GM21381 (cell line): ENCODE data around the gene UBE2I.
"Not testable (repeated sequence)": the region's sequence is repeated elsewhere in the genome, so short reads cannot be mapped to it uniquely, and the experiment has no call there.

Source experiments
- ATAC-seq: cut with Tn5 transposase; IDR thresholded peaks from one replicate; pipeline ENCODE4 v1.9.1; 2021; ENCODE audit warnings: mild to moderate bottlenecking, moderate library complexity; ENCODE audit not compliant: unreplicated experiment

UBE2I gene

DNA sequence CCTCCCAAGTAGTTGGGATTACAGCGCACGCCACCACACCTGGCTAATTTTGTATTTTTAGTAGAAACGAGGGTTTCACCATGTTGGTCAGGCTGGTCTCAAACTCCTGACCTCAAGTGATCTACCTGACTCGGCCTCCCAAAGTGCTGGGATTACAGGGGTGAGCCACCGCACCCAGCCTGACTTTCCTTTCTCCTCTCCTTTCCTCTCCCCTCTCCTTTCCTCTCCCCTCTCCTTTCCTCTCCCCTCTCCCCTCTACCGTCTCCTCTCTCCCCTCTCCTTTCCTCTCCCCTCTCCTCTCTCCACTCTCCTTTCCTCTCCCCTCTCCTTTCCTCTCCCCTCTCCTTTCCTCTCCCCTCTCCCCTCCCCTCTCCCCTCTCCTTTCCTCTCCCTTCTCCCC lies 17.2 kb upstream of the UBE2I start:
- not testable (repeated sequence) for ATAC-seq

DNA sequence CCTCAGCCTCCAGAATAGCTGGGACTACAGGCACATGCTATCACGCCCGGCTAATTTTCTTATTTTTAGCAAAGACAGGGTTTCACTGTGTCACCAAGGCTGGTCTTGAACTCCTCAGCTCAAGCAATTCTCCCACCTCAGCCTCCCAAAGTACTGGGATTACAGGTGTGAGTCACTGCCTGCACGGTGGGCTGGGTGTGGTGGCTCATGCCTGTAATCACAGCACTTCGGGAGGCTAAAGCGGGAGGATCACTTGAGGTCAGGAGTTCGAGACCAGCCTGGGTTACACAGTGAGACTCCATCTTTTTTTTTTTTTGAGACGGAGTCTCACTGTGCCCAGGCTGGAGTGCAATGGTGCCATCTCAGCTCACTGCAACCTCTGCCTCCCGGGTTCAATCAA lies 16.6 kb upstream of the UBE2I start:
- not testable (repeated sequence) for ATAC-seq

DNA sequence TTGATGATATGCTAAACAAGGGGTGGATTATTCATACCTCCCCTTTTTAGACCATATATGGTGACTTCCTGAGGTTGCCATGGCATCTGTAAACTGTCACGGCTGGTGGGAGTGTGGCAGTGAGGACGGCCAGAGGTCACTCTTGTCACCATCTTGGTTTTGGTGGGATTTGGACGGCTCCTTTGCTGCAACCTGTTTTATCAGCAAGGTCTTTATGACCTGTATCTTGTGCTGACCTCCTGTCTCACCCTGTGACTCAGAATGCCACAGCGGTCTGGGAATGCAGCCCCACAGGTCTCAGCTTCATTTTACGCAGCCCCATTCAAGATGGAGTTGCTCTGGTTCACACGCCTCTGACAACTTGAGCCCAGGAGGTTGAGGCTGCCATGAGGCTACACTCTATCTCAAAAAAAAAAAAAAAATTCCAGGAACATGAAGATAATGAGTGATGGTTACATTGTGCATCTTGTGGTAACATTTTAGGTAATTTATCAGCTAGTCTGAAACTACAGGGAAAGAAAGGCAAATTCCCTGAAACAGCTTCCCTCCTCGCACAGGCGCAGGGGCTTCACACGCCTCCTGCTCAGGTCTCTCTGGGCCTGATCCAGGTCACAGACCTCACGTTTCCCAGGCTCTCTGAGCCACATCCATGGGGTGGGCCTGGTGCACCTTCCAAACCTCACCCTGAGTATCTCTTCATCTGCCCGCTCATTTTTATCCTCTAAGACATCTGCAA lies 15.3 kb upstream of the UBE2I start:
- no peak for ATAC-seq

DNA sequence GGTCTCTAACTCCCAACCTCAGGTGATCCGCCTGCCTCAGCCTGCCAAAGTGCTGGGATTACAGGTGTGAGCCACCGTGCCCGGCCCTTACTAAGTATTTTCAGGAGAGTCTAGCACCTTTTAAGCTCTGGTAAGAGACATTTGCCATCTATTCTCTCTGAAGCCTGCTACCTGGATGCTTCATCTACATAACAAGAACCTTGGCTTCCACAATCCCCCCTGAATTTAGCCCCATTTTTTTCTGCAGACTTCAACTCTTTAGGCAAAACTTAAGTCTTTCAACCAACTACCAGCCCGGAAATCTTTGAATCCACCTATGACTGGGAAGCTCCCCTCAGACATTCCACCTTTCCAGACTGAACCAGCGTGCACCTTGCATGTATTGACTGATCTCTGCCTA lies 14.0 kb upstream of the UBE2I start:
- no peak for ATAC-seq

DNA sequence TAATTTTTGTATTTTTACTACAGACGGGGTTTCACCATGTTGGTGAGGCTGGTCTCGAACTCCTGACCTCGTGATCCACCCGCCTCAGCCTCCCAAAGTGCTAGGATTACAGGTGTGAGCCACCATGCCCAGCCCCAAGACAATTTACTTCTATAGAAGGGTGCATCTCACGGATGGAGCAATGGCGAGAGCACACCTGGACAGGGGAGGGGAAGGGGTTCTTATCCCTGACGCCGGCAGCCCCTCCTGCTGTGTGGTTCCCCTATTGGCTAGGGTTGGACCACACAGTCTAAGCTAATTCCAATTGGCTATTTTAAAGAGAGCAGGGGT lies 12.8 kb upstream of the UBE2I start:
- not testable (repeated sequence) for ATAC-seq

DNA sequence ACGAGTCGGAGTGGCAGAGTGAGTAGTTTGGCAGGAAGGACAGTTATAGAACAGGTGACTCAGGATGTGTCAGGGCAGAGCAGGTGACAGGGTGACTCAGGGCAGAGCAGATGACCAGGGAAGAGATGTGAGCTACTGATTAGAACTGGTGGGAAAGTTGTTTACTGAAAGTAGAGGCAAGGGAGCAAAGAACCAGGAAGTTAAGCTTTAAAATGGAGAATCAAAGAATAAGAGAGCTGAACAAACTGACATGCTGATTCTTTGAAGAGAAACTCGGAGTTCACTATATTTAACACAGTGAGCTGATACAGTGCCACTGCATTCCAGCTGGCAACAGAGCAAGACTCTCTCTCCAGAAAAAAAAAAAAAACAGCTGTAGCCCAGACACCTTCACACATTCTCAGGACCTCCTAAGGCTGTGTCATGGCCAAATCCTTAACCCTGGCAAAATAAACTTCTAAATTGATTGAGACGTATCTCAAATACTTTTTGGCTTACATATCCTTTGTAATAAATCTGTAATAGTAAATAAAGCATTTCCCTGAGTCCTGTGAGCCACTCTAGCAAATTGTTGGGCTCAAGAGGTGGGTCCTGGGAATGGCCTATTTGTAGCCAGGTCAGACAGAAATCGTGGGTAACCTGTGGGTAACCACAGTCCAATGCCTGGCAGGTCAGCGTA lies 12.3 kb upstream of the UBE2I start:
- ATAC-seq, result no peak

DNA sequence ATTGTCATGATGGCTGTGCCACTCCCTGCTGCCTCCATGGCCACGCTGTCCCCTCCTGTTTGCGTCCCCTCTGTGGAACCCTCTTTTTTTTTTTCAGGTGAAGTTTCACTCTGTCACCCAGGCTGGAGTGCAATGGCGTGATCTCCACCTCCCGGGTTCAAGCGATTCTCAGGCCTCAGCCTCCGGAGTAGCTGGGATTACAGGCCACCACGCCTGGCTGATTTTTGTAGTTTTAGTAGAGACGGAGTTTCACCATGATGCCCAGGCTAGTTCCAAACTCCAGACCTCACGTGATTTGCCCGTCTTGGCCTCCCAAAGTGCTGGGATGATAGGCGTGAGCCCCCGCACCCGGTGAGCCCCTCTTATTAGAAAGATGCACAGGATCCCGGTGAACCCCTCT lies 11.0 kb upstream of the UBE2I start:
- ATAC-seq, result no peak

DNA sequence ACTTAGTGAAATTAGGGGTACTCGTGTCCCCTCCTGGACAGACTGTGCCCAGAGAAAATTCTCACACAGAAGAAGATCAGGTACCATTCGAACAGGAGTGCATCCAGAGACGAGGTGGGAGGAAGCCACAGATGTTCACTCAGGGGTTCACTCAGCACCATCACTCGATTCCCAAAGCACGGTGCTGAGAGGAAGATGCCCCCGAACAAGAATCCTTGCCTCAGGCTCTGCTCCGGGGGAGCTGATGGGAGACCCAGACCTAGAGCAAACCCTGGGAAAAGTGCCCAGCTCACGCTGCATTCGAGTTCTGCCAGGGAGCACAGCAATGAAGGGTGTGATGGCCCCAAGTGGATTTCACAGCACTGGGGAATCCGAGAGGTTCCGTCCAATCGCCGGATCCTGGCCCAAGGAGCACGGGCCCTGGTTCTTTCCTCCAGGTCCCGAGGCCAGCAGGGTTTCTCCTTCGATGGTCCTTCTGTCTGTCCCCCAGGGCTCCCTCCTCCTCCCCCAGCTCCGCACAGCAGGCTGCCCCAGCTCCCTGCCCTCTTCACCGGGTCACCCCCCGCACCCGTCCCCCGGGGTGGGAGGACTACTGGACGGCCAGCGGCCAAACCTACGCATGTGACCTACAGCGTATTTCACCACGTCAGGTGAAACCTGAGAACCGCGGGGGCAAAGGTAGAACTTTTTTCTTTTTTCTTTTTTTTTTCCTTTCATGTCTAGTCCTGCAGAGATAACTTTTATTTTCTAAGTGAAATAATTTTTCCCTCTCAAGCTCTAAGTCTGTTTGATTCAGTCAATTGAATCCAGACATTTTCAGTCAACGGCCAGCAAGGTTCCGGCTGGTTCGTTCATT lies 10.2 kb upstream of the UBE2I start:
- no peak for ATAC-seq

DNA sequence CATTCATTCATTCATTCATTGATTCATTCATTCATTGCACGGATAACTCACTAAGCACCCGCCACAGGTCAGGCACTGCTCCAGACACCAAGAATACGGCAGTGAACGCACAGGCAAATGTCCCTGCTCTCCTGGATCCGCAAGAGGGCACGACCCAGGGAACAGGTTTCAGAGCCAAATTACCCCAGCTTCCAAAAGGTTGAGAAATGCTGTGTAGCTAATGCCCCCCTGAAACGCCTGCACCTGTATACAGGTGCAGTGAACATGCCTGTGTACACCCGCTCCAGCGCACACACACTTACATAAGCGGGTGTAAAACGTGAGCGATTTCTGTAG lies 9.6 kb upstream of the UBE2I start:
- ATAC-seq, result no peak

DNA sequence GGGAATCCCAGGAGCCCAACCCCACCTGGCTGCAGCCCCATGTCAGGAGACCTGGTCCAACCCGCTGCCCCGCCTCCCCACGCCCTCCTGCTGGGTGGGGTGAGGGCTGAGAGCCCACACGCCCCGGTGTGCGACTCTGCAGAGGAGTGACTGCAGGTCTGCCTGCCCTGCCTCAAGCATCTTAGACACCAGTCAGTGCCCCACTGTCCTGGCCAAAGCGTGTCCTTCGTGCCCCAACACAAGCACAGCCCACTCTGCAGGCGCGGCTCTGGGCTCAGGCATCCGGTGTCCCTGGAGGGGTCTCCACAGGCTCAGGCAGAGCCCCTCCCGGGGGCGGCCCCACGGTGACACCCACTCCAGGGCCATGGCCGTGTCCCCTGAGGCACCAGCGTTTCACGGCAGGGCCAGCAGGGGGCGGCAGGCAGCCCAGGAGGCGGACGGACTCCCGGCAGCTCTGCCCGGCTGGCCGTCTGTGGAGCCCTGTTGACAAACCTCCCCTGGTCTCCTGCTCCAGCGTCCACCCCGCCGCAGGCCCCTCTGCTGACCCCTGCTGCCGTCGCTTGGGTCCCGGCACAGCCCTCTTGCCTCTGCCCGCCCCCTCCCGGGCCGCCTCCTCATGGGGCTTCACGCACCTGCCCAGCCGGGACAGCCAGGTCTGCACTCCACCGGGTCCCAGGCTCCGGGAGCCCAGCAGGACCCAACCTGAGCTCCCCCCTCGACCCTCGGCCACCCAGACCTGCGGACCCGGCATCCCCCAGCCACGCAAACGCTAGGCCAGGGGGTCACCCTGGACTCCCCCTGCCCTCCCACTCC lies 8.6 kb upstream of the UBE2I start:
- peak; percentile 44 for ATAC-seq

DNA sequence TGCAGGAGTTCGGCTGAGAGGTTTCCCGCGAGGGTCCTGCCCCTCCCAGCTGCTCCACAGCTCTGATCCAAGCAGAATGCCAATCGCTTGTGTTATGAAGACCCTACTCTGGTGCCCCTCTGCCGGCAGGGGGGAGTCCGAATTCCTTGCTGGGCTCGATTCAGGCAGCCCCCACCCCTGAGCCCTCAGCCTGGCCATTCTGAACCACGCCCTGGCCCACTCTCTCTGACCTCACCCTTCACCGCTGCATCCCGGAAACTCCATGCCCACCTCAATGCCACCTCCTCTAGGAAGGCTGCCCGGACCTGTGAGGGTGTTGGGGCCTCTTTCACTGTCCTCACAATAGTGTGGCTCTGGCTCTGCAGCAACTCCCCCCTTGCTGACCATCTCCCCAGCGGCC lies 7.9 kb upstream of the UBE2I start:
- no peak for ATAC-seq

DNA sequence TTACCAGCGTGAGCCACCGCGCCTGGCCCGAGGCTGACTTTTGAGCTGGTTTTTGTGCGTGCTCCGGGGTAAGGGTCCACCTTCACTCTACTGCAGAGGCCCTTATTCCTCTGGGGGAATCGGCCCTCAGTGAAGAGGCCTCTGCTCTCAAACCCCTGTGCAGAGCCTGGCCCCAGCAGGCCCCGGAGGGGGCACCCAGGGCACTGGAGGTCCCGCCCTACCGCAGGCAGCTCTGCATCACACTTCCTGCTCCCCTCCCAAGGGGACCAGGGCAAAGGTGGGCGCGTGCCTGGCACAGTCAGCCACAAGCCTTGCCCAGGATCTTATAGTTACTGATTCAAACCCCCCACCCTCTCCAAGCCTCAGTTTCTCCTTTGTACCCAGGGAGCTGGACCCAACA lies 3.6 kb upstream of the UBE2I start:
- ATAC-seq, result no peak

DNA sequence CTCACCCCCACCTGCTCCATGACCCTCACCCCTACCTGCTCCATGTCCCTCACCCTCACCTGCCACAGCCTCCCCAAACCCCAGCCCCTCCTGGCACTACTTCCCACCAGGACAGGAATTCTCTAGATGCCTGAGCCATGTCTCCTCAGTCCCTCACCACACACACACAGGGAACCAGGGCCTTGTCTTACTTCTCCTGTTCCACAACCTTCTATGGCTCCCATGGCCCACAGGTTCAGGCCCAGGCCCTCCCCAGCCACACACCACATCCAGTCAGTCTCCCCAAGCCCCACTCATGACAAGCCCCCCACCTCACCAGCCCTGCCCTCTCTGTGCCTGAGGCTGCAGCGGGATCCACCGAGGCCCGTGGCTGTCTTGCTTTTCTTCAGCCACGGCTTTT lies 3.1 kb upstream of the UBE2I start:
- ATAC-seq, result no peak

DNA sequence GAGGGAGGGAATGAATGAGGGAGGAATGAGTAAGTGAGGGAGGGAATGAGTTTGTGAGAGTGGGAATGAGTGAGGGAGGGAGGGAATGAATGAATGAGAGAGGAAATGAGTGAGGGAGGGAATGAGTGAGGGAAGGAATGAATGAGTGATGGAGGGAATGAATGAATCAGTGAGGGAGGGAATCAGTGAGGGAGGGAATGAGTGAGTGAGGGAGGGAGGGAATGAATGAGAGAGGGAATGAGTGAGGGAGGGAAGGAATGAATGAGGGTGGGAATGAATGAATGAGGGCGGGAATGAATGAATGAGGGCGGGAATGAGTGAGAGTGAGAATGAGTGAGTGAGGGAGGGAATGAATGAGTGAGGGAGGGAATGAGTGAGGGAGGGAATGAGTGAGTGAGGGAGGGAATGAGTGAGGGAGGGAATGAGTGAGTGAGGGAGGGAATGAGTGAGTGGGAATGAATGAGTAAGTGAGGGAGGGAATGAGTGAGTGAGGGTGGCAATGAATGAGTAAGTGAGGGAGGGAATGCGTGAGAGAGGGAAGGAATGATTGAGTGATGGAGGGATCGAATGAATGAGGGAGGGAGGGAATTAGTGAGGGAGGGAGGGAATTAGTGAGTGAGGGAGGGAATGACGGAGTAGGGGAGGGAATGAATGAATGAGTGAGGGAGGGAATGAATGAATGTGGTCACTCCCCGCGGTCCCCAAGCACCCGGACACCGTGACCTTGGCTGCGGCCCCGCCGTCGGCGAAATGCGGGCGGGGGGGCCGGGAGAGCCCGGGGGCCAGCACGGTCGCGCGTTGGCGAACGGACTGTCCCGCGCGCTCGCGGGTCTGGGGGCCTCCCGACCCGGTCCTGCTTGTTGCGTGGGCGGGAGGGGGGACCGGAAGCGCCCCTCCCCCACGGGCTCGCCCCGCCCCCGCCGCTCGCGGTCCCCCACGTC lies 1.1 kb upstream of the UBE2I start:
- ATAC-seq, result no peak

DNA sequence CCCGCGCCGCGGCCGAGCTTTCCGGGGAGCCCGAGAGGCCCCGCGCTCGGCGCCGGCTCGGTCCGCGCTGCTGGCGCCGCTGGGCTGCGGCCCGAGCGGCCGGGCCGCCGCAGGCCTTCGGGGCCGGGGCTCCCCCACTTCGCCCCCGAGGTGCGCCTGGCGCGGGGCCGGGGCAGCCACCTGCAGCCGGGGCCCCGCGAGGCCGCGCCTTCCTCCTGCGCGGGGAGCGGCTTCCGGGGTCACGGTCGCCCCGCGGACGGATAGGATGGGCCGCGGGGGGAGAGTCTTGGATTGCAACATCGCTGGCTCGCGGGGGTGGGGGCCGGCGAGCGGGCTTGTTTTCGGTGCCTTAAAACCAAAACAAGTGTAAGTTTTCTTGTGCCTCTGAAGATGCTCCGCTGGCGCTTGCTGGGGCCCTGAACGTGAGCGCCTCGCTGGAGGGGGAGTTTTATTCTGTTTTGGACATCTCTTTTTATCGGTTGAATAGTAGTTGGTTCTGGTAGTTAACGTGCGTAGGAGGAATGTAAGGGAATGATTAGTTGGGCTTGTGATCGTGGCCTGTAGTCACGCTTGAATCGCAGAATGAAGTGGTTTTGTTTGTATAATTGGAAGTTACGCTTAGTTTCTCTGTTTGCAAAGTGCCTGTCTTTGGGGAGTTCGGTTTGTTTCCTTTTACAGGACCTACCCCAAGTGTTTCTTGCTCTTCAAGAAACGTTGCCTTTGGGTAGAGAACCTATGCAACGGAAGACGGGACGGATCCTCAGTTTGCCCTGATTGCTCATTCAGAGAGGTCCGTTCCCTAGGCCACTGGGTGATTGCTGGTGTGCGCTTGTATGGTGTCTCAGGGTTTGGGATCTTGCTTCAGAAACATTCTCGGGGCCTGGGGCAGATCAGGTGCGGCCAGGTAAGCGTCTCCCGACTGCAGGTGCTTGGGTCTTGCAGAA lies 724 bp downstream of the UBE2I start:
- peak; percentile 23 for ATAC-seq

DNA sequence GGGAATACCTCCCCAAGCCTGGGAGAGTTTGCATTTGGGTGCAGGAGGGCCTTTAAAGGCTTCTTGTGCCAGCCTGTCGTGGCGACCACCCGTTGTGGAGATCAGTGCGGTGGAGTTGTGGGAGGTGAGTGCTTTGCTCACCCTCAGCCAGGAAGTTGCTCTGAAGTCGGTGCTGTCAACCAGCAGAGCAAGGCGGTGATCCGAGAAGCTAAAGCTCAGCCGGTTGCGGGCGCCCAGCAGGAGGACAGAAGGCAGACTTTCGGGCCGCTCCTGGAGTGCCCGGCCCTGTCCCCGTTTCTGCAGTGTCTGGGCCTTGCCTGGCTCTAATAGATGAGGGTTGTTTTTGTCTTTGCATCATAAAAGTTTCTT lies 1.4 kb downstream of the UBE2I start:
- no peak for ATAC-seq

DNA sequence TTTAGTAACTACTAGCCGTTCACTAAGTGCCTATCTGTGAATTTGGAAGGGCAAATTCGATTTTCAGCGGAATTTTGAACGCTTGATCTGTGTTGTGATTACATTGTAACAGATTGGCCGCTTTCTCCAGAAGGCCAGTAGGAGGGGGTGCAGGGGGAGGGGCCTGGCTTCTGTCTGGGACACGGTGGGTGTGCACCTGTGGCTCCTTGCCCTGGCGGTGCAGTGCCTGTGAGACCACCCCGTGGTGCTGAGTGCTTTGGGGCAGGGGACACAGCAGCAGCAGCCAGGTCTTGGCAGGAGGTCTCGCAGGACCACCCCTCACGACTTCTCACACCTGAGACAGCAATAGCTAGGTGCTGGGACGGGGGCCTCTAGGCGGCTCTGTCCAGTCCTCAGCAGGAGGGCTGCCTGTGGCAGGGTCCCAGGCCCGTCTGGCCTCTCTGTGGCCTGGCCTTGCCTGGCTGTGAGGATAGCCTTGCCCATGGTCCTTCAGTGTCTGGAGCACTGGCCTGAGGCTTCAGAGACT lies 1.8 kb downstream of the UBE2I start:
- no peak for ATAC-seq

DNA sequence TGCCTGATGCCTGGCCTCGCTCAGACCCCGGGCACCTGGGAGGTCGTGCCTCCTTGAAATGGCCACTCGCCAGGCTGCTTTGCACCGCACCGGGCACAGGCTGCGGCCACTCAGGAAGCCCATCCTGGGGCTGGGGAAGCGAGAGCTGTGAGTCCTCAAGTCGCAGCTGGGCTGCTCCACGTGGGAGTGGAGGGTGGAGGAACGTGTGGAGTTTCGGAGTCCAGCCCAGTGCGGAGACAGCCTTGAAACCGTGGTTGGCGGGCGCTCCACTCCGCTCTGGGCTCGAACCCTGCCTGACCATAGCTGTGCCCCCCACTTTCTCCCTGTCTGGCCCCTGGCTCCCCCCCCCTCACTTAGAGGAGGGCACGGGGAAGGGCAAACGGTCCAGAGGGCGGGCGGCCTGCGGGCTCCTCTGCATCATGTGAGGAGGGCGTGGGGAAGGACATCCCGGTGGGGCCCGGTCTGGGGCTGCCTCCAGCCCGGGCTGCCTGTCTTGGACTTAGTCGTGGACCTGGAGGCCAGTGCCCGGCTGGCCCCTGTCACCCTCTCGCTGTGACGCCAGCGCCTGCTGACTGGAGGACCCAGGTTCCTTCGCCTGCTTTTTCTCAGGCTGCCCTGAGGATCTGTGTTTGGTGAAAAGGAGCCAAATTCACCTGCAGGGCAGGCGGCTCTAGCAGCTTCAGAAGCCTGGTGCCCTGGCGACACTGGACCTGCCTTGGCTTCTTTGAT lies 2.5 kb downstream of the UBE2I start:
- ATAC-seq, result no peak
